ENCODE data around the gene ANGPT4.
"Not testable (repeated sequence)": the region's sequence is repeated elsewhere in the genome, so short reads cannot be mapped to it uniquely, and the experiment has no call there.

The ANGPT4 gene

GRCh38 chr20:906001-906520 lies 10.1 kb downstream of the ANGPT4 start:
- no peak for DNase-seq (ENCODE audit: low read depth)

DNA sequence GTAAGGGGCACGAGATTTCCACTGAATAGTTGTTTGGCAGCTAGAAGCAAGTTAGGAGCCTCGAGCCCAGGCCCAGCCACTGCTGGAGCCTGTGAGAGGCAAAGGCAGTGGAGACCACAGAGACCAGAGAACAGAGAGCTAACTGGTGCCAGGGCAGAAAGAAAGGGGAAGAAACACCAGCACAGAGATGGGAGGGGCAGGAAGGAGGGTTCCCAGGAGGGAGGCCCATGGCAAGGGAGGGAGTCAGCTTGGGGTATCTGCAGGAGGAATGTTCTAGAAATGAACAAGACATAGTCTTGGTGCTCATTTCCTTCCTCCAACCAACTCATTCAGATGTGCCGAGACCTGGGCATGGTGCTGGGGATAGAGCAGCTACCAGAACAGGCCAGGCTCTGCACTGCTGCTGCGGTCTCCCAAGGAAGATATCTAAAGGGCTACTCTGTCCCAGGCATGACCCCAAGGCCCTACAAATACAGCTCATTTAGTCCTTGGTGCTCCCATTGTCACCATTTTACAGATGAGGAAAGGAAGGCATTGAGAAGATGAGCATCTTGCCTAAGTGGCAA lies 10.7 kb downstream of the ANGPT4 start:
- DNase-seq (ENCODE audit: low read depth), result no peak

DNA sequence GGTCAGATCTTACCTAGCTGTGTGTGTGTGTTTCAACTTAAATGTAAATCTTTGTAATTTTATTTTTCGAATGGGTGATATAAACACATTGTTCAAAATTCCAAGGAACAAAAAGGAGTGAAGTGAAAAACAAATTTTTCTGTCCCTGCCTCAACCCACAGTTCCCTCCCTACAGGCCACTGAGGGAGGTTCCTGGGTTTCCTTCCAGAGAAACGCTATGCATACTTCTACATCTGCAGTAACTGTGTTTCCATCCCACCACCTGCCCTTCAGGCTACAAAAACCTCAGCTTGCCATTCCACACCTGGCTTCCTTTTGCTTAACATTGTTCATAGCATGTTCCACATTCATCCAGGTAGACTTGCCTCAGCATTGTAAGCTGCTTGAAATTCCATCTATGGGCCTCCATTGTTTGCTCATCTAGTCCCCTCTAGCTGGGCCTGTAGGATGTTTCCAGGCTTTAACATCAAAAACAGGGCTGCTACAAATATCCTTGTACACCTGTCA lies 12.0 kb downstream of the ANGPT4 start:
- DNase-seq (ENCODE audit: low read depth), result no peak

- DNase-seq (ENCODE audit: low read depth), result not testable (repeated sequence)
Observed at GRCh38 chr20:897436-897835, 18.7 kb downstream of the ANGPT4 start.

- DNase-seq (ENCODE audit: low read depth), result no peak
Observed at GRCh38 chr20:896501-897025, 19.6 kb downstream of the ANGPT4 start.

- not testable (repeated sequence) for DNase-seq (ENCODE audit: low read depth)
Observed at GRCh38 chr20:892371-892770, 23.8 kb downstream of the ANGPT4 start.

- DNase-seq (ENCODE audit: low read depth), result no peak
Observed at GRCh38 chr20:891706-892080, 24.4 kb downstream of the ANGPT4 start.

DNA sequence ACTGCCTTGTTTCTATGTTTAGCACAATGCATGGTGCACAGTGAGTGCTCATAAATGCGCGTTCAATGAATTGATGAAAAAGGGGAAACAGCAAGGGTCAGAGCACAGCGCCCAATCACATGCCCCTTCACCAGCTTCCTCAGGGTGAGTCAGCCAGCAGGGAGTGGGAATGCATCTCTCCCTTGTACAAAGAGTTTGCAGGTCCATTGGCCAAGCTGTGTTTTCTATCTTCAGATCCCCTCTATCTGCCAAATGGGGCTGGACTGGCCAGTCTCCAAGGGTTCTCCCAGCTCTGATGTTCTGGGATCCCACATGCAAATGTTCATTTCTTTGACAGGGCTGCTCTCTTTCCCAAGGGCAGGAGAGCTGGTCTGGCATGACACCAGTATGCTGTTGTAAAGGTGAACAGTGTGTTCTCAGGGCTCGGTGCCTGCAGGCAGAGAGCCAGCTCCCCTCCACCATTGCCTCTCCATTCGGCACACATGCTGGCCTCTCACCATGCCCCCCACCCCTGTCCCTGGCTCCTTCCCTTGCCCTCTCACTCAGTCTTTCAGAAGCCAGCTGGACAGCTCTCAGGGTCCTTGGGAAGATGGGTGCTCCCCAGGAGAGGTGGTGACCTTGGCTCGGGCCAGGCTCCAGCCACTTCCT lies 25.0 kb downstream of the ANGPT4 start:
- DNase-seq (ENCODE audit: low read depth), result no peak

GRCh38 chr20:890666-891057 lies 25.5 kb downstream of the ANGPT4 start:
- no peak for DNase-seq (ENCODE audit: low read depth)

GRCh38 chr20:889932-890463 lies 26.1 kb downstream of the ANGPT4 start:
- no peak for DNase-seq (ENCODE audit: low read depth)

GRCh38 chr20:889106-889505 lies 27.0 kb downstream of the ANGPT4 start:
- no peak for DNase-seq (ENCODE audit: low read depth)

- DNase-seq (ENCODE audit: low read depth), result no peak
Observed at GRCh38 chr20:888057-888456, 28.1 kb downstream of the ANGPT4 start.

DNA sequence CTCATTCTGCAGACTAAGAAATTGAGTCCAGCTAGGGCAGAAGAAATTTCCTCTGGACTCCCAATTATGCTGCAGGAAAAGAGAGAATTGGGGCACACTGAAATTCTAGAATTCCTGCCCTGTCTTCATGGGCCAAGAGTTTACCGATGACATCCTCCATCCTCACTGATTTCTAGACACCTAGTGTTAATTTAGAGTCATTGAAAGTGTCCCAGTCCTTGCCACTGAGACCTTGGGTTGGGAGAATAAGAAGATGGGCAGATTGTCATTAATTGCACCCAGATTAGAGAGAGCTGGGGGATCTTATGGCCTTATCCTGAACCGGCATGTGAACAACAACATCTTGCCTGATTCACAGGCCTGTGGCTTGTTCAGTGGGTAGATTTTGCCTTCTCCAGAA lies 29.0 kb downstream of the ANGPT4 start:
- DNase-seq (ENCODE audit: low read depth), result no peak

DNA sequence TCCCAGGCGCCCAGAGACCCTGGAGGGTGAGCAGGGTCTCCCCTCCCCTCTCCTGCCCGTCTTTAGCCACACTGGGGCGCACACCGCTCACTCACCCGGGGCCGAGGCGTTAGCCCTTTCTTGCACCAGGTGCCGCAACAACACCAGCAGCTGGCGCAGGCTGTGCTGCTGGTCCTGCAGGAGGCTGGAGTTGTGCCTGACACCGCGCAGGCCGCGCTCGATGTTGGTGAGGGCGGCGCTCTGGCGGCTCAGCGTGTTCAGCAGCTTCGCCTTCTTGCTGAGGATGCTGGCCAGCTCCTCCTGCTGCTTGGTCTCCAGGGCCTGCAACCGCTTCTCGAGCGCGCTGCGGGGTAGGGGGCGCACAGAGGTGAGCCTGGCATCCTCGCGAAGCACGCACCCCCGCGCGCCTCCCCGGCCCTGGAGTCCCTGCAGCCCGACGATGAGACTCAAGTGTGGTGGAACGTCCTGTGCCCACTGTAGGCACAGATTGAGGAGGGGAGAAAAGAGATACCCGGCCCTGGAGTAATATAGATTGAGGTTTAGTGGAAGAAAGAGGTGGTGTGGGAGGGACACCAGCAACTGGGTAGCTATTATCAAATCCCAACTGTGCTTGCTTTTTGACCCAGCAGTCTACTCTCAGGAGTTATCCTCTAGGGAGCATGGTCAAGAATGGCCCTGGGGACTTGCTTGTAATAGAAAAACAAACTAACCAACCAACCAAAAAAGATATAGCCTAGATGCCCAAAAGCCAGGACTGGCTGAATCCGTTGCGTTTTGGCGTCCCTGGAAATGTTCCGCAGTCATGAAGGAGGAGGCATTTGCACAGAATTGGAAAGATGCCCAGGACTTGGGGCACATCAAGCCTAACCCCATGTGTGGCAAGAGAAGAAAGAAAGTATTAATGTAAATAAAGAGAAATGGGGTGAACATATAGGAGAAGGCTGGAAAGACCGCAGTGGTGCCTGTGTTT lies 30.9 kb downstream of the ANGPT4 start:
- no peak for DNase-seq (ENCODE audit: low read depth)

DNA sequence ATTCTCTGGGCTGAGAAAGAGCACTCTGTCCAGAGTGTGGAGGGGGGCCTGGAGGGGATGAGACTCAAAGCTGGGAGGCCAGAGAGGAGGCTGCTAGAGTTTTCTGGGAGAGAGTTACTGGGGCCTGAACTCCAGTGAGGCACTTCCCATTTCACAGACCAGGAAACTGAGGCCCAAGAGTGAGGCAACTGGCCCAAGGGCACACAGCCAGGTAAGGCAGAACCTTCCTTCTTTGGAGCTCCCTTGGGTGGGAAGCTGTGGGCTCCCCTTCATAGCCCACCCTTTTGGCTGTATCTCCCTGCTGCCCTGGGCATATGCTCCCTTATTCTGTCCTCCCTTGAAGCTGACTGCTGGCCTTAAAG lies 34.4 kb downstream of the ANGPT4 start:
- DNase-seq (ENCODE audit: low read depth), result no peak

- DNase-seq (ENCODE audit: low read depth), result no peak
Observed at GRCh38 chr20:881051-881782, 34.9 kb downstream of the ANGPT4 start.

GRCh38 chr20:879626-880025 lies 36.5 kb downstream of the ANGPT4 start:
- no peak for DNase-seq (ENCODE audit: low read depth)

GRCh38 chr20:878511-879307 lies 37.4 kb downstream of the ANGPT4 start:
- DNase-seq (ENCODE audit: low read depth), result no peak

DNA sequence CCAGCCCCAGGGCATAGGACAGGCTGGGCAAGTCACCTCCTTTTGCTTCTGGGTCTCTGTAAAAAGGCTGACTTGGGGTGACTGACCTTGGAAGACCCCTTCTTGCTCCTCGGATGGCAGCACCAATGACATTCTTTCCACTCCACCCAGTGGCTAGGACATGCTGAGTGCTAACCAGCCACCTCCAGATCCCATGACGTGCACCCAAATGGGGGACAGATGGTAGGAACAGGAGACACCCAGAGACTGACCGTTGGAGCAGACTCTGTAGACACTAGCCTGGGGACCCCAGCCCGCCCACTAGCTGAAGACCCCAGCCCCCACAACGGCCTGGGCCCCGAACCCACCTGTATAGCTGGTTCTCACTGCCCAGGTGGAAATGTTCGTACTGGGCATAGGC lies 38.3 kb downstream of the ANGPT4 start:
- no peak for DNase-seq (ENCODE audit: low read depth)

DNA sequence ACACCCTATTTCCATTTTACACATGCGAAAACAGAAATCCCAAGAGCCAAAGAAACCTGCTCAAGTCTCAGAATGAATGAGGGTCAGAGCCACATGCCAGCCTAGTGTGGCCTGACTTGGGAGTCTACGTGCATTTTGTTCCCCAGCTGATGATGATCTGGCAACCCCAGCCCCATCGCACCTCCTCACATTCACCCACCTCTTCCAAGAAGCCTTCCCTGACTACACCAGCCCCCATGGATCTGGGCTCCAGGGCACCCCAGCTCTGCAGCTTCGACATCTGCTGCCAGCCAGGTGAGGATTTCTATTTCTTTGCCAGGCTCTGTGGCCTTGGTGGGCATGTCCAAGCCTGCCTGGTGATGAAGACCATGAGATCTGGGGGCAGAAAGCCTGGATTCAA lies 41.0 kb downstream of the ANGPT4 start:
- DNase-seq (ENCODE audit: low read depth), result no peak
